Endodermal cell (in vitro differentiated cells): ENCODE results near the gene ZNRD2. TPM values are rescaled to one million over a fixed set of nuclear protein-coding genes. Genes with fewer than 3 reads are reported as not detected.

Experiments used
- DNase-seq: peaks from one replicate; pipeline ENCODE4 v3.0.0-alpha.2; 2017
- H3K27ac ChIP-seq: 2 replicates; pipeline ENCODE4 v1.5.1; 2013; ENCODE audit warnings: mild to moderate bottlenecking, low read depth, low read length, moderate library complexity
- H3K27me3 ChIP-seq: 2 replicates; pipeline ENCODE4 v1.6.1; 2013; ENCODE audit warnings: mild to moderate bottlenecking, low read length, moderate library complexity; ENCODE audit not compliant: insufficient read depth, control insufficient read depth, poor library complexity, severe bottlenecking
- H3K36me3 ChIP-seq: 2 replicates; pipeline ENCODE4 v1.7.0; 2013; ENCODE audit warnings: mild to moderate bottlenecking, low read length, moderate library complexity; ENCODE audit not compliant: control insufficient read depth, insufficient read depth
- H3K4me1 ChIP-seq: one replicate; pipeline ENCODE4 v1.7.0; 2013; ENCODE audit warnings: low read length; ENCODE audit not compliant: control insufficient read depth, insufficient read depth
- H3K4me3 ChIP-seq: 2 replicates; pipeline ENCODE4 v1.5.1; 2013; ENCODE audit warnings: mild to moderate bottlenecking, low read length, moderate library complexity
- H3K9ac ChIP-seq: 2 replicates; pipeline ENCODE4 v1.6.1; 2013; ENCODE audit warnings: mild to moderate bottlenecking, low read length, moderate library complexity; ENCODE audit not compliant: poor library complexity, severe bottlenecking; ENCODE audit errors: extremely low read depth
- H3K9me3 ChIP-seq: 2 replicates; pipeline ENCODE4 v1.6.1; 2013; ENCODE audit warnings: mild to moderate bottlenecking, low read length, moderate library complexity; ENCODE audit not compliant: control insufficient read depth
- H3K27ac Mint-ChIP-seq: 2 replicates; pipeline ENCODE4 v1.8.0; 2020; ENCODE audit warnings: mixed read lengths
- H3K27me3 Mint-ChIP-seq: 2 replicates; pipeline ENCODE4 v1.8.0; 2021; ENCODE audit warnings: mild to moderate bottlenecking, mixed read lengths; ENCODE audit not compliant: insufficient read depth
- H3K36me3 Mint-ChIP-seq: 2 replicates; pipeline ENCODE4 v1.8.0; 2020; ENCODE audit warnings: low read depth, mixed read lengths
- H3K4me1 Mint-ChIP-seq: 2 replicates; pipeline ENCODE4 v1.8.0; 2020; ENCODE audit warnings: mixed read lengths
- H3K4me3 Mint-ChIP-seq: 2 replicates; pipeline ENCODE4 v1.8.0; 2020; ENCODE audit warnings: mild to moderate bottlenecking, moderate library complexity, mixed read lengths
- H3K9me3 Mint-ChIP-seq: 2 replicates; pipeline ENCODE4 v1.8.0; 2020; ENCODE audit warnings: mild to moderate bottlenecking, mixed read lengths
- CTCF ChIP-seq: fragments of 200-600 bp; sonication (generic); conservative IDR thresholded peaks from 2 replicates; pipeline ENCODE4 v1.5.0; 2021; ENCODE audit warnings: antibody characterized with exemption, mild to moderate bottlenecking
- WGBS, 2 experiments: methylation state at CpG; one replicate each; pipeline versions ENCODE4 v1.1.5 to v1.1.7; 2013; ENCODE audit warnings: missing lambda C conversion rate in 2 of 2, mixed read lengths in 1 of 2; ENCODE audit not compliant: insufficient coverage in 1 of 2, insufficient read length in 1 of 2; 5-methylcytosine and 5-hydroxymethylcytosine counted together
- total RNA-seq, 2 donors: library from RNA; stranded (reverse); fragmentation: NEBNext Ultra II Directional in 1 of 2; extraction: Animal tissue kit (Norgen Biotek cat#: 25700) in 1 of 2; gene quantifications; 2 replicates in 1 of 2; 3 replicates in 1 of 2; pipeline ENCODE4 v1.2.1, GENCODE V29; 2021

The ZNRD2 gene
- total RNA-seq, 2 donors from 2014 or later = 32.8 to 36.5 TPM

- H3K4me1 ChIP-seq = no peaks in the 10 kb centered on the region
- no peaks in the 10 kb centered on the region for H3K36me3 Mint-ChIP-seq
- no peak overlapping the region for H3K4me3 Mint-ChIP-seq
- no peak overlapping the region for H3K9ac ChIP-seq
- no peaks in the 10 kb centered on the region for H3K9me3 Mint-ChIP-seq
- no peak for TF ChIP-seq CTCF
- no peaks in the 10 kb centered on the region for H3K36me3 ChIP-seq
- peaks cover 46% of the 10 kb centered on the region for H3K27me3 ChIP-seq
- no peak for DNase-seq
- H3K4me3 ChIP-seq = no peak overlapping the region
- peaks cover 2% of the 10 kb centered on the region for H3K4me1 Mint-ChIP-seq
- no peak overlapping the region for H3K27ac Mint-ChIP-seq
- H3K27me3 Mint-ChIP-seq = peaks cover 87% of the 10 kb centered on the region
- no peak overlapping the region for H3K27ac ChIP-seq
- WGBS, 2 experiments = 90 to 100% methylated on average over 5 to 8 of the region's 8 CpGs
- H3K9me3 ChIP-seq = no peaks in the 10 kb centered on the region
These were observed 20.0 kb downstream of the ZNRD2 start for GRCh38 chr11:65590240-65590738.

- no peak overlapping the region for H3K27ac ChIP-seq
- peak; percentile 60 for TF ChIP-seq CTCF
- peaks cover 33% of the 10 kb centered on the region for H3K27me3 ChIP-seq
- peak overlapping the region; percentile 40 for H3K4me3 Mint-ChIP-seq
- no peak overlapping the region for H3K27ac Mint-ChIP-seq
- peak overlapping the region; percentile 72 for H3K4me3 ChIP-seq
- no peaks in the 10 kb centered on the region for H3K36me3 Mint-ChIP-seq
- no peaks in the 10 kb centered on the region for H3K4me1 ChIP-seq
- no peaks in the 10 kb centered on the region for H3K36me3 ChIP-seq
- no peaks in the 10 kb centered on the region for H3K9me3 ChIP-seq
- H3K4me1 Mint-ChIP-seq = peaks cover 2% of the 10 kb centered on the region
- H3K9me3 Mint-ChIP-seq = no peaks in the 10 kb centered on the region
- 6 to 8% methylated on average over 54 to 106 of the region's 106 CpGs for WGBS, 2 experiments
- H3K27me3 Mint-ChIP-seq = peaks cover 70% of the 10 kb centered on the region
- DNase-seq = peak; percentile 94
- no peak overlapping the region for H3K9ac ChIP-seq
These were observed 21.9 kb downstream of the ZNRD2 start for GRCh38 chr11:65591939-65592857.

GRCh38 chr11:65592858-65593517 is 22.7 kb downstream of the ZNRD2 start:
- peaks cover 5% of the 10 kb centered on the region for H3K36me3 ChIP-seq
- DNase-seq = peak; percentile 70
- no peaks in the 10 kb centered on the region for H3K9me3 ChIP-seq
- Mint-ChIP-seq H3K9me3 (no peaks in the 10 kb centered on the region), H3K4me3 (peak overlapping the region; percentile 39), H3K4me1 (peaks cover 2% of the 10 kb centered on the region), H3K36me3 (peaks cover 6% of the 10 kb centered on the region), H3K27me3 (peaks cover 63% of the 10 kb centered on the region), H3K27ac (no peak overlapping the region)
- H3K27me3 ChIP-seq = peaks cover 33% of the 10 kb centered on the region
- no peak for TF ChIP-seq CTCF
- no peak overlapping the region for H3K4me3 ChIP-seq
- WGBS, 2 experiments = 76 to 78% methylated on average over 18 to 22 of the region's 22 CpGs
- H3K9ac ChIP-seq = no peak overlapping the region
- H3K4me1 ChIP-seq = no peaks in the 10 kb centered on the region
- H3K27ac ChIP-seq = no peak overlapping the region
